Islet precursor cell (in vitro differentiated cells): ENCODE results near the gene SPATA2.
"Not testable (repeated sequence)": the region's sequence is repeated elsewhere in the genome, so short reads cannot be mapped to it uniquely, and the experiment has no call there.

Experiments used
- DNase-seq: peaks from one replicate; pipeline ENCODE4 v3.0.0-alpha.2; 2018

The SPATA2 gene

GRCh38 chr20:49899541-49900383, 15.6 kb downstream of the SPATA2 start:
- DNase-seq: no peak

GRCh38 chr20:49896204-49896603, 19.1 kb downstream of the SPATA2 start:
- no peak for DNase-seq

GRCh38 chr20:49895474-49896093, 19.7 kb downstream of the SPATA2 start:
- DNase-seq: not testable (repeated sequence)

GRCh38 chr20:49894073-49894470, 21.3 kb downstream of the SPATA2 start:
- DNase-seq: no peak

GRCh38 chr20:49893242-49894072, 21.9 kb downstream of the SPATA2 start:
- DNase-seq: no peak

GRCh38 chr20:49892817-49893216, 22.5 kb downstream of the SPATA2 start:
- no peak for DNase-seq

- DNase-seq: no peak
Observed at GRCh38 chr20:49892260-49892659, 23.1 kb downstream of the SPATA2 start.

- peak; percentile 47 for DNase-seq
Observed at GRCh38 chr20:49891476-49892110, 23.7 kb downstream of the SPATA2 start.

- peak; percentile 59 for DNase-seq
Observed at GRCh38 chr20:49890471-49891361, 24.6 kb downstream of the SPATA2 start.

GRCh38 chr20:49889935-49890333, 25.4 kb downstream of the SPATA2 start:
- DNase-seq: no peak

GRCh38 chr20:49889001-49889934, 26.1 kb downstream of the SPATA2 start:
- DNase-seq: no peak

GRCh38 chr20:49888212-49889000, 26.9 kb downstream of the SPATA2 start:
- peak; percentile 86 for DNase-seq

GRCh38 chr20:49887251-49888211, 27.8 kb downstream of the SPATA2 start:
- no peak for DNase-seq

- DNase-seq: no peak
Observed at GRCh38 chr20:49886571-49887213, 28.6 kb downstream of the SPATA2 start.

- DNase-seq: no peak
Observed at GRCh38 chr20:49885558-49886332, 29.6 kb downstream of the SPATA2 start.

GRCh38 chr20:49883246-49883802, 32.0 kb downstream of the SPATA2 start:
- no peak for DNase-seq
